Forelimb muscle (tissue), 1 donor: ENCODE results near the gene CUL1. TPM values are rescaled to one million over a fixed set of nuclear protein-coding genes. Genes with fewer than 3 reads are reported as not detected.

Experiments used
- DNase-seq: peaks from one replicate; pipeline ENCODE4 v3.0.0-alpha.2; 2013; ENCODE audit warnings: low read depth
- polyA plus RNA-seq: library from polyadenylated mRNA; unstranded; fragments of 120-200 nt; gene quantifications from one replicate; pipeline ENCODE4 v1.2.1, GENCODE V29; 2013; ENCODE audit not compliant: insufficient read length

The CUL1 gene
- polyA plus RNA-seq, 1 donor: 54.1 TPM

DNA sequence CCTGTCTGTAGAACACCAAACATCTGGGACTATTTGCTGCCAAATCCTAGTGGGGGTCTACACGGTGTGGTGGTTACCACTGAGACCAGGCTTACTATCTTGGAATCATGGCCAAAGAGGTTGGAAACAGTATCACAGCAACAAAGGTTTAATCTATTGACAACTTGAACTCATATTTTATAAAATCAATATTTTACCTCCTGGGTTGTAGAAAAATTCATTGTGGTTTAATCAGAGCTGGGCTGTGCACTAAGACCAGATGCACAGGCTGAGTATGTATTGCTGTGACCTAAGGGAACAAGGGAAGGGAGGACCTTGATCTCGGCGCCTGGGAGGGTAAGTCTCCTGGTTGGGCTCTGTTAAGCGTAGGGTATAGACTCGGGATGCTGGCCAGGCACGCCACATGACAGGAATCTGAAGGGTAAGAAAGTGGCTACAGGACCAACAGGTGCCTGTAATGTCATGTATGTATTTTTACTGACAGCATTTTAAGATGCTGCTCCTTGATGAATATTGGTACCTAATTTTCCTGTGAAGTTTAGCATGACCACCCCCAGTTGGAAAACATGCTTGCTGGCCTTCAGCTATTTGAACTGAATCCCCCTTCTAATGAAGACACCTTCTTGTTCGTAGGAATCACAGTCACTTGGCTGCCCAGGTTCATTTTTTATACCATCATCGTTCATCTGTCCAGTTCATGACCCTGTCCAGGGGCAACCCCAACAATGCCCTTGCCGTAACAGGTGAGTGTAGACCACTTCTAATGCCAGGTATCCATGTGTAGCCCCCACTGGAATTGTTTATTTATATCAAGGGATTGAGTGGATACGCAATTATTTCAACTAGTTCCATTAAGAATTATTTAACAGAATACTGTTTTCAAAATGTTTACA lies 105.9 kb downstream of the CUL1 start:
- DNase-seq: no peak

DNA sequence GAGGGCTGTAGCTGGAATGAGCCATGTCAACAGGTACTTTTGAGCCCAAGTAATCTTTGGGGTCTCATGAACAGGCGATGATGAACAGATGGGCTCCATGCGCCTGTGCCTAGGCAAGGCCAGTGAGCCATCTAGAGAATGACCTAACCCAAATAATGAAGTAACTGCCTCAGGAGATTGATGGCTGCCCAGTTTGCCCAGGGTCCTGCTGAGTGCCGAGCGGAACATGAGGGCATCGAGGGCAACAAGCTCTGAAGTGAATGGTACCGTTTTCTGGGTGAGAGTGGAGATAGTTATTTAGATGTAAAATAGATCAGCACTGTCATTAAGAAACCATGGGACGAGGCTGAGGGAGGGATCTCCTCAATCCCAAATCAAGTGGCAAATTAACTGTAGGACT lies 107.5 kb downstream of the CUL1 start:
- no peak for DNase-seq

DNA sequence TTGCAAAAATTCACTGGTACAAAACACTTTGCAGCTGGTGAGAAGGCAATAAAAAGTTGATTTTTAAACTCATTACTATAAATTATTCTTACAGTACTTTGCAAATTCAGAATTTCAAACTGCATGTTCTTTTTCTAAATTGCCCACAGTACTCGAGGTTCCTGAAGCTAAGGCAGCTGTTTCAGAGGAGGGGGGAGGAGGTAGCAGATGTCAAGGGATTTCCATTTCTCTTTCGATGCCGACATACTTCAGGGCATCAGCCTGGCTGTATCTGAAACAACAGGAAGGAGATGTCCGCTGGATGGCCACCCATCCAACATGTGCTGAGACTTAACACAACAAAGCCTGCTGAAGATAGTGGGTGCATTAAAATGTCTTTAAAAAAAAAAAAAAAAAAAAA lies 108.7 kb downstream of the CUL1 start:
- no peak for DNase-seq

DNA sequence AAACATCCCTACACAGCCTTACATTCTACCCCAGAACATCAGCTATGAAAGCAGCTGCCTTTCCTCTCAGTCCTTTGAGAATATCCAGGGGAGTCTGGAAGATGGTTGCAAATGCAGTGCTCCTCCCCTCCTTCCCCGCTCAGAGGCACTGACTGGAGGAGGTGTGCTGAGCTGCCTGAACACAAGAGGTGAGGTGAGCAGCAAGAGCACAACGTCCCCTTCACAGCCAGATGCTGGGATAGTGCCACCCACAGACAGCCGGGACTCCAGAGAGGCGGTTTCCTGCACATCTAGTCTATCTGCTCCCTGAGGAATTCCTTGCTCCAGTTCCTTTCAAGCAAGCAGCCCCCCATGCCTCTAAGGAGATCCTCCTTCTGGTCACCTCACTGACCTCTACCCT lies 111.2 kb downstream of the CUL1 start:
- no peak for DNase-seq

DNA sequence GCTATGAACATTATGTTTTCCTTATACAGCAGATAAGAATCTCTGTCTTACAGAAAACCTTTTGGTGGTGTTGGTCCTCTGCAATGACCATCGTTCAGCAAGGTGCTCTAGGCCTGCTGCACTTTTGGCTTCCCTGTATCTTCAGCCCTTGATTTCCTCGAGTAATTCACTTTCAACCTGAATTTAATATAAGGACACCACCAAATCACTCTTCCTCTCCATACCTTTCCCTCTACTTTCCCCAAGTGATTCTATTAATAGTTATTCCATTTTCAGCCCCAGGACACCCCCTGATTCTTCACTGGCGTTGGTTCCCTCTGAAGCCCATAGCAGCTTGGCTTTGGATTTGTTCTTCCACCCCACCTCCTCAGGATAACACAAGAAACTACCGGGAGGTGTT lies 113.2 kb downstream of the CUL1 start:
- DNase-seq: no peak

DNA sequence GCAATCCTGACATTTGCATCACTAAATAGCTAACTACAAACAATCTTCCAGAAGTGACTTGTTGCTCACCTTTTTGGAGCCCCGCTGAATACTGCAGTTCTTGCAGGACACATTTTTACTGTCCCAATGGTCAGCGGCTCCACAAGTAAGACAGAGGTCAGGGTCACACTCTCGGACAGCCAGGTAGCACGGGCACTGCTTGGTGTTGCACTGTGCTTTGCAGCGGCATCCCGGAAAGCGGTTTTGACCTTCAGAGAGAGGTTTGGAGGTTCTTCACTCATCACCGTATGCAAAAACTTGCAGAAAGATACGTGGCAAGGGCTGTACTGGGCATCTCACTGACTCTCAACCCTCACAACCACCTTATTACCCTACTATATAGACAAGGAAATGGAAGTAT lies 115.2 kb downstream of the CUL1 start:
- DNase-seq: no peak

DNA sequence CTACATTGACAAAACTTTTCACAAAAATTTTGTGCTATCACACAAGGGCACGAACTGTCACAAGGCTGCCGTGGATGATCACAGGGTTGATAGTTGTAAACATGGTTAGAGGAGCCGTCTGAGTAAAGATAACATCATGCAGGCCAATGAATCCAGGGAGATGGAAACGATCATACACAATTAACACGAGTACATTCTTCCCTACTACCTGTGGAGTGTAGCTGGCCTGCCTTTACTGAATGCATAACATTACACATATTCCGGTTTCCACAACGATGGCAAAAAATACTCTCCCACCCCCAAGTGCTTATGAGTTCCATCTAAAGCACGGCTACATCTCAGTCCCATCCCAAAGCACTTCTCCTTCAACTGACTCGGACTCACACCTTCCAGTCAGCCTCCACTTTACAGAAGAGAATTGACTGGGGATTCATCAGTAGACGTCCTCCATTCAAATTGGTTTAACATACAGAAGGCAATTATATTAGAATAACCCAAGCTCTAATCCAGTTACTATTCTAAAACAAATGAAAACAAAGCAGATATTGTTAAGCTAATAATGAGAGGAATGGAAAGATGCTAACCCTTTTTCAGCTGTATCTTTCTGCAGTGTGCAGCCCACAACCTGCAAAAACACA lies 116.3 kb downstream of the CUL1 start:
- DNase-seq: no peak

DNA sequence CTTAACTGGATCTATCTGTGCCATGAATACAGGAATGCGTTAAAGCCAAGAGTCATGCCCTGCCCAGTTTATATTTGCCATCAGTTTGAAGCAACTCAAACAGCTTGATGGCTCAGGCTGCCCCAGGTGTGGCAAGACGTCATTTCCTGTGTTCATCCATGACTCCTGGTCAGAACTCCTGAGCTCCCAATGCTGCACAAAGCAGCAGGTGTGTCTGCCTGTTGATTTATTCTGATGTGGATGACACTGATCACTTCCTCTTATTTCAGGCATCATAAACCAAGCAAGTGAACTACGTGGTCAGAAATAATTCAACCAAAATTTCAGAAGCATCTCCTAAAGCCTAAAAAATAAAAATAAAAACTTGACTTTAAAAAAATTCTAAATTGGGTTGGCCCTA lies 116.9 kb downstream of the CUL1 start:
- no peak for DNase-seq

DNA sequence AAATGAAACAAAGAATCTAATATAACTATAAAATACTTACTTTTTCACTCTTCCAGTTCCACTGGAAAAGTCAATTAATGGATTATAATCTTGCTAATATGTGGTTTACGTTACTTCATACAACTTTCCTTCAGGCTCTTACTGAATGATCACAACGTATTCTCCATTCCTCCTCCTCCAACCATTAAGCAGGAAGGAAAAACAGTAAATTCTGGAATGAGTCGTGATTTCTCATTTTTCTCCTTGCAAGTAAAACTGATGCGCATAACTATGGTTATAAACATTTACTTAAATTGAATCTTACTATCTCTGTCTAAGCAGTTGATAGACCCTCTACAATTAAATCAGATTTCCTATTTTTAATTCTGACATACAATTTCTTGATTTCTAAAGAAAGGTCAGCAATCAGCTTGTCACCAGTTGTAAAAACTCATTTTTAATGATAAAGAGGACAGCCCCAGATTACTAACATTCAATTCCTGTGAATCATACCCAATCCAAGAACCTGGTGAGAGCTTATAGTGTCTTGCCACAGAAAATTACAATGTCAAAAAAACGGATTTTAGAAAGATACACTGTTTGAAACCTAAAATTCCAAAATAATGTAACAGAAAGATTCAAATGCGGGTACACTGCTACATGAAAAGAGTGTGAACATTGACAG lies 121.1 kb downstream of the CUL1 start:
- no peak for DNase-seq

DNA sequence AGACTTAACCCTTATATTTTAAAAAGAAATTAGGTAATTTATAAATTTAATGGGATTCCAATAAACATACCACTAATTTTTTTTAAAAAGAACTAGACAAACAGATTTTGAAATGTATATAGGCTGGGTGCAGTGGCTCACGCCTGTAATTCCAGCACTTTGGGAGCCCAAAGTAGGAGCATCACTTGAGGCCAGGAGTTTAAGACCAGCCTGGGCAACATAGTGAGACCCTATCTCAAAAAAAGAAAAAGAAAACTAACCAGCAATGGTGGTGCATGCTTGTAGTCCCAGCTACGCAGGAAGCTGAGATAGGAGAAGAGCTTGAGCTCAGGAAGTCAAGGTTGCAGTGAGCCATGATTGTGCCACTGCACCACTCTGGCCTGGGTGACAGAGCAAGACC lies 122.7 kb downstream of the CUL1 start:
- DNase-seq: no peak

DNA sequence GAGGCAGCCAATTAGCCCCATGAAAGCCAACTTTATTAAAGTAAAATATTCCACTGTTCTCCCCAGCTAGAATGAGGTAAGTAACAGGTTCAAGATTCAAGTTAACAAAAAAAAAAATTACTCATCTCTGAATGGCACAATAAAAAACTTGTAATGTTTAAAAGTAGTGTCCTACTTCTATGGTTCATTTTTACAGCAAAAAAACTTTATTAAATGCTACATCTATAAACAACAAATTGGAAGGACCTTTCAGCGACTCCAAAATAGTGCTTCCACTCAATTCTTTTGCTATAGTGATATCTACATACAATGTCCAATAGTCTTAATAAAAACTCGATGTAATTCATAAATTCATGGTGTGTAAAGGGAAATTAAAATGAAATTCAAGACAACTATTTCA lies 126.2 kb downstream of the CUL1 start:
- no peak for DNase-seq

DNA sequence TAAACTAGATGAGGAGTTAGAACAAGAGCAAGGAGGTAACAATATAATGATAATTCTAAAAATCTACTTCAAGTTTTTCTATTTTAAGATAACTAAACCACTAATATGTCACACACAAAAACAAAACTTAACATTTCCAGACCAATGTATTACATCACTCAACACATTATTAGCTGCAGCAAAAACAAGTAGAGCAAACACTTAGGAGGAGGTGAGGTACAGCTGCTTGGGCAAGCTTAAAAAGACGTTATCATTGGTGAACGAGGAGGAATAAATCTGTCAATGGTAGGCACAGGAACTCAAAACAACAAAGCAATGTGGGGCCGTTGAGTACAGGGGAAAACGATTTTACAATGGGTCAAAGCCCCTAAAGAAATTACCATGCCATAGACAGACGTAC lies 126.6 kb downstream of the CUL1 start:
- DNase-seq: no peak

DNA sequence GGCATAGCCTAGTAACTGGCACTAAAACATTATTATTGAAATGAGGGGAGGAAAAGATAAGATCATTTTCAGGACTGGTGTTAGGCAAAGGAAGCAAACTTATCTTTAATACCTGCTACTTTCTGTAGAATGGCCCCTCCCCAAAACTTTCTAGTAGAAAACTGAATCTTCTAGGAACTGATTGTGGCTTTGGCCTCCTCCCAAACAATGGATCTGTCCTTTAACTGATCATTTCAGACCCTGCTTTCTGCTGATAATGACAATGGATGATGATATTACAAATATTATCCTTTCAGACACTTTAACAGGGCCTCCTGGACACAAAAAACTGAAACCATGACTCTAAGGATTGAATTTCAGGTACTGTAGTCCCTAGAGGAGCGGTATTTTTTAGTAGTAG lies 130.3 kb downstream of the CUL1 start:
- no peak for DNase-seq

DNA sequence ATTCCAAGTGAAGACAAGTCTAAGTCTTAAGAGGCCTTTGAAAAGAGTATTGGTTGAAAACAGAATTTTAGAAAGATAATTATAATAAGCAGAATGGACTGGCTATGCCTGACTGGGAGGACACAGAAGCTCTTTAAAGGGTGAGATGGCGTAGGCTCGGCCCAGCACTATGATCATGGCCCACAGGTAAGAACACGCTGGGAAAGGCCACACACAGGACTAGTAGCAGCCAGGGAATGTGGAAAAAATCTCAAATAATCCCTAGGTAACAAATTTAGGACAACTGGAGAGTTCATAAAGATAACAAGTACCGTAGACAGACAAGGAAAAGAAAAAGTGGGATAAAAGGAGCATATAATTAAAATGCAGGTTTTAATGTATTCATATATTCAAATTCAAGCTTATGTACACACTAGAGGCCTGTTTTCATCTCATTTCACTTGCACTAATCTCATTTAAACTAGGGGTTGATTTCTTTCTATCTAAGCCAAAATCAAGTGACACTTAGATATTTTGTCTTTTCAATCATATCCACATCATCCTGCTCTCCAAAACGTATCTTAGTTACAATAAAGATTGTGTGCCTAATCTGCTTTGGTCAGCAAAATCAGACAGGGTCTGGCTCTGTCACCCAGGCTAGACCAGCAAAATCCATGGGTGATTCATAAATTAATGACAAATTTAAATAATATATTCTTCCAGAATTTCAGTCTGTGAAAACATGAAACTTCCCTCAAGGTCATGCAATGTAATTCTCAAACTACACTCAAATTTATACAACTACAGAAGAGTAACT lies 132.4 kb downstream of the CUL1 start:
- DNase-seq: no peak

DNA sequence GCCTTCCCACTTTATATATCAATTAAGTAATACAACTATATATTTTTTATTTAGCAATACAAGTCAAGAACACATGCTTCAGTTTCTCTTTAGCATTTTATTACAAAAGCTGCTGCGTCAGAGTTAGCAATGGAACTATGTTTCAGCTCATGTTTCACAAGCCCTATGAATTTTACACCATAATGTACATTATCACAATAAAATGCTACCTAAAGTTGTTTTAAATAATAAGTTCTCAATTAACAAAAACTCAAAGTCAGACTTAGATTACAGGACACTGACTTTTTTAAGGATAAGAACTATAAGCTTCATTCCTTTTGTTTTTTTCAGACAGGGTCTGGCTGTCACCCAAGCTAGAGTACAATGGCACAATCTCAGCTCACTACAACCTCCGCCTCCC lies 133.1 kb downstream of the CUL1 start:
- DNase-seq: no peak

DNA sequence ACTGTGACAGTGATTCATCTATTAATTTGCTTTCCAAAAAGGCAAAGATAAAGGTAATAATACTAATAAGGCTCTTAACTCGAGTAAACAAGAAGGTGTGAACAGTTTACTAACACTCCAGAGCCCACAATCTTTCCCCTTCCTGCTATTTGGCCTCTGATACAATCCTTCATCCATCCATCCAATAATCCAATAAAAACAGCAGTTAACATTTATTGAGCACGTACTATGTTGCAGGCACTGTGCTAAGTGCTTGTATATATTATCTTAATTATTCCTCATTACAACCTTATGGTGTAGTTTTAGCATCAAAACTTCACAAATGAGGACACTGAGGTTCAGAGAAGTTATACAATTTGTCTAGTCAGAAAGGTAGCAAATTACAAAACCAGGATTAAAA lies 135.9 kb downstream of the CUL1 start:
- no peak for DNase-seq

DNA sequence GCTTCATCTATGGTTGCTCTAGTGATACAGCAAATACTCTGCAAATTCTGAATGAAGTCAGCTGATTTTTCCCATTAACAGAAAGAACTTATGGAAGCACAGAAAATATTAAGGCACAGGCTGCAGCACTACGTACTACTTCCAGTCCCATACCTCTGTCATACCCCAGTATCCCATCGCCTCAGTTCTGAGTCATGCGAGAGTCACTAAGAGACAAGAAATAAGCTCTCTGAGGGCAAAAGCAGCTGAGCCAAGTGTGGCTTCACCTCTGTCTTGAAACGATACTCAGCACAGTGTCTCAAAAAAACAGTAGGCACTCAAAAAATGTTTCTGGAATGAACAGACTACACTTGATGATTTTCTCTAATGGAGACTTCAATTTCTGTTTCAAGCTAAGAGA lies 137.2 kb downstream of the CUL1 start:
- no peak for DNase-seq

DNA sequence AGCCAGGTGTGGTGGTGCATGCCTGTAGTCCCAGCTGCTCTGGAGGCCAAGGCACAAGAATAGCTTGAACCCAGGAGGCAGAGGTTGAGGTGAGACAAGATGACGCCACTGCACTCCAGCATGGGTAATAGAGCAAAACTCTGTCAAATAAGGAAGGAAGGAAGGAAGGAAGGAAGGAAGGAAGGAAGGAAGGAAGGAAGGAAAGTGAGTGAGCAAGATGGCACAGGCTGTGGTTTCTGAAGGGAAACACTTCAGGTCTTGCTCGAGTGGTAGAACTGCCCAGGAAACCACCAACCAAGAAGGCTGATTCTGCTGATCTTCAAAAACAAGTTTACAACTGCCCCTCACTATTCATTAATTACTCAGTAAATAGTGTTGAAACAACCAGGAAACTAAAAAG lies 140.2 kb downstream of the CUL1 start:
- no peak for DNase-seq

DNA sequence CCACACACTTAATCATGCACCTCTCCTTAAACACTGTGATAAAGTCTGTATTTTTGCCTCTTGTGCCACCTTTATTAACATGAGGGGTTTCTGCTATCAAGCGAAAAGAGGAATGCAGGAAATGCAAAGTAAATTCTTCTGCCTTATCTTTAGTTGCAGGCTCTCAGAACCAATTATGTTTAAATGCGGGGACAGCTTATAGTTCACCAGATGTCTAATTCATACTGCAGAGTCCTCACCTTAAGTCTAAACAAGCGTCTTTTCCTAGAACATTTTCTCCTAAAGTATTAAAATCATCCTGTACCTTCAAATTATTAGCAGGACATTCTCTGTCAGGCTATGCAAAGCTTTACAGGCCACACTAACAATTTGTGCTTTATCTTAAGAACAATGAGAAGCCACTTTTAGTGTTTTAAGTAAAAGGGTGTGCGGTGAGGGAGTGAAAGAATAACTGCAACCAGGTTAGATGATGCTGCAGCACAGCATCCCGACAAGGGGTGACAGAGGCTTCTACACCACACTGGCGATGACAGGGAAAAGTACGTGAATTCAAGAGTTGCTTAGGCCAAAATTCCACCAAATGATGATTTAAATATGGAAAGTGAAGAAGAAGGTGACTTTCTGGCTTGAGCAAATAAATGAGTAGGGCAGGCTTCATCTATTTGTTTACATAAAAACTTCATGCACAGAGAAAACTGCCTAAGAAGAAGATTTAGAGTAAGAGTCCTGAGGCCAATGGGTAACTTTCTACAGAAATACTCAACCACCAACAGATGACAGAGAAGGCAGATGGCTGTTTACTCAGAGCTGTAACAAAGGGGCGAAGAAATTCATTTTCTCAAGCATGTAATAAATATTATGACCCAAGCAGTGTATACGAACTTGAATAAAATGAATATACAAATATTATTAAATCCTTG lies 149.4 kb downstream of the CUL1 start:
- no peak for DNase-seq

DNA sequence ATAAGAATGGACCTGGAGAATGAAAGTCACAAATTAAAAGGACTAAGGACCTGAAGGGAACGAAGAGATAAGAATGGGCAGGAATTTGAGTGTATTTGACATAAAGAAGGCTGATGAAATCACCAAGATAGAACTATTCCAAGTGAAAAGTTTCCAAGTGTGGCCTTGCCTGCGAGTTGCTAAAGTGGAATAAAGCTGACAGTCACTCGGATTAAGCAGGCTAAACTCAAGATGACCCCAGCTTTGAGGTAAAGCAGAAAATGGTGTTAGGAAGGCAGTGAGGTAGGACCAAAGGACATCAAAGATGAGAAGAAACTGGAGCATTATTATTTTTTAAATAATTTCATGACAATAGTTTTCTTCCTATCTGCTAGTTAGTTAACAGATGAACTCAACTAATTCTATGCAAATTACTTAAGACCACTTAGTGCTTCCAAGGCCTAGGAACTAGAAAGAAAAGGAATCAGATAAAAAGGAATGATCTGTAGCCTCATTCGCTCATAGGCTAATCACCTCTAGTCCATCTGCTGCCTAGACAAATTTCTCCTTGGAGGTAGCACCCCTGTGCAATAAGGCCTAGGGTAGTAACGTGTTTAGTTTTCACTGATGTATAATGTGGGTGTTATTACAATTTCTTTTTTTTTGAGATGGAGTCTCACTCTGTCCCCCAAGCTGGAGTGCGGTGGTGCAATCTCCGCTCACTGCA lies 150.8 kb downstream of the CUL1 start:
- DNase-seq: no peak
